Neural cell (in vitro differentiated cells): Measurements from ENCODE around the gene GNAI2.

Experiments
- CTCF ChIP-seq: fragments of 450-650 bp; IDR thresholded peaks from 2 replicates; pipeline ENCODE4 v1.5.1; 2014; ENCODE audit warnings: antibody characterized with exemption, mild to moderate bottlenecking, moderate library complexity; ENCODE audit not compliant: poor library complexity, severe bottlenecking
- TAF1 ChIP-seq: IDR thresholded peaks from 2 replicates; pipeline ENCODE4 v1.6.1; 2012; ENCODE audit warnings: low read depth

GRCh38 chr3:50201573-50202315, 34.3 kb upstream of the GNAI2 start:
- TF ChIP-seq CTCF (no peak), TAF1 (no peak)
